Measurements from ENCODE around the gene PDE6H.

Gene PDE6H

DNA sequence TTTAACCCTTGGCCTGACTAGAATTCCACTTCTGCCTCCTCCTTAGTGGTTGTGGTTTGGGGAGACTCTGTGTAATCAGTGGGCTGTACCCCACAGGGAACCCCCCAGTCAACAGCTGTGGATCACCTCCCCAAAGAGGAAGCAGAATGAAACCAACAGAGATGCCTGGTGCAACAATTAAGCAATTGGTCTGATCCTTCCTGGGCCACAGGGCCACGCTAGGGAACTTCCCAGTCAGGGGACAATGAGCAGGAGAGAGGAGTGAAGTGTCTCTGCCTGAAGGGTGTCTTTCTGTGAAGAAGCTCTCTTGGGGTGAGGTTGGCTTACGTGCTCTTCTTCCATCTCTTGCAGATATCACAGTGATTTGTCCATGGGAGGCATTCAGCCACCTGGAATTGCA lies 8.2 kb downstream of the PDE6H start (continued):
- TF ChIP-seq, protein P1, sequence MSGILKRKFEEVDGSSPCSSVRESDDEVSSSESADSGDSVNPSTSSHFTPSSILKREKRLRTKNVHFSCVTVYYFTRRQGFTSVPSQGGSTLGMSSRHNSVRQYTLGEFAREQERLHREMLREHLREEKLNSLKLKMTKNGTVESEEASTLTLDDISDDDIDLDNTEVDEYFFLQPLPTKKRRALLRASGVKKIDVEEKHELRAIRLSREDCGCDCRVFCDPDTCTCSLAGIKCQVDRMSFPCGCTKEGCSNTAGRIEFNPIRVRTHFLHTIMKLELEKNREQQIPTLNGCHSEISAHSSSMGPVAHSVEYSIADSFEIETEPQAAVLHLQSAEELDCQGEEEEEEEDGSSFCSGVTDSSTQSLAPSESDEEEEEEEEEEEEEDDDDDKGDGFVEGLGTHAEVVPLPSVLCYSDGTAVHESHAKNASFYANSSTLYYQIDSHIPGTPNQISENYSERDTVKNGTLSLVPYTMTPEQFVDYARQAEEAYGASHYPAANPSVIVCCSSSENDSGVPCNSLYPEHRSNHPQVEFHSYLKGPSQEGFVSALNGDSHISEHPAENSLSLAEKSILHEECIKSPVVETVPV (CRISPR knock-in tag; IDR thresholded peaks at IDR 0.05) = no peak
- no peak for TF ChIP-seq ZFP30 (CRISPR knock-in tag; IDR thresholded peaks at IDR 0.05)

DNA sequence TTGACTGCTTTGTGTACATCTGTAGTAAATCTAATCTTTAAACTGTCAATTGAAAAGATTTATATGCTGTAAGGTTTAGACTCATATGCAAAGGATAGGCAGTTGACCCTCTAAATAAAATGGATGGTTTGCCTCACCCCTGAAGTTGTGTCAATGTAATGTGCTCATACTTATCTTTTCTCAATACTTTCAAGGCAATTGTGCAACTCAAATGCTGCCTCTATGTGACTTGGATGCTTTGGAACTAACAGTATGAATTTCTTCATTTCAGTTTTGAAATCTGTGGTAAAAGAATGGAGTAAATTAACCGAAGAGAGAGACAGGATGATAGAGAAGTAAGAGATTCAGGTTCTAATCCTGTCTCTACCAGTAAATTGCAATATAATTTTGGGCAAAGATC lies 9.7 kb downstream of the PDE6H start:
- TF ChIP-seq CSDC2 (CRISPR knock-in tag; IDR thresholded peaks at IDR 0.05) = no peak
- TF ChIP-seq, protein P2, sequence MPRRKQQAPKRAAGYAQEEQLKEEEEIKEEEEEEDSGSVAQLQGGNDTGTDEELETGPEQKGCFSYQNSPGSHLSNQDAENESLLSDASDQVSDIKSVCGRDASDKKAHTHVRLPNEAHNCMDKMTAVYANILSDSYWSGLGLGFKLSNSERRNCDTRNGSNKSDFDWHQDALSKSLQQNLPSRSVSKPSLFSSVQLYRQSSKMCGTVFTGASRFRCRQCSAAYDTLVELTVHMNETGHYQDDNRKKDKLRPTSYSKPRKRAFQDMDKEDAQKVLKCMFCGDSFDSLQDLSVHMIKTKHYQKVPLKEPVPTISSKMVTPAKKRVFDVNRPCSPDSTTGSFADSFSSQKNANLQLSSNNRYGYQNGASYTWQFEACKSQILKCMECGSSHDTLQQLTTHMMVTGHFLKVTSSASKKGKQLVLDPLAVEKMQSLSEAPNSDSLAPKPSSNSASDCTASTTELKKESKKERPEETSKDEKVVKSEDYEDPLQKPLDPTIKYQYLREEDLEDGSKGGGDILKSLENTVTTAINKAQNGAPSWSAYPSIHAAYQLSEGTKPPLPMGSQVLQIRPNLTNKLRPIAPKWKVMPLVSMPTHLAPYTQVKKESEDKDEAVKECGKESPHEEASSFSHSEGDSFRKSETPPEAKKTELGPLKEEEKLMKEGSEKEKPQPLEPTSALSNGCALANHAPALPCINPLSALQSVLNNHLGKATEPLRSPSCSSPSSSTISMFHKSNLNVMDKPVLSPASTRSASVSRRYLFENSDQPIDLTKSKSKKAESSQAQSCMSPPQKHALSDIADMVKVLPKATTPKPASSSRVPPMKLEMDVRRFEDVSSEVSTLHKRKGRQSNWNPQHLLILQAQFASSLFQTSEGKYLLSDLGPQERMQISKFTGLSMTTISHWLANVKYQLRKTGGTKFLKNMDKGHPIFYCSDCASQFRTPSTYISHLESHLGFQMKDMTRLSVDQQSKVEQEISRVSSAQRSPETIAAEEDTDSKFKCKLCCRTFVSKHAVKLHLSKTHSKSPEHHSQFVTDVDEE (CRISPR knock-in tag; IDR thresholded peaks at IDR 0.05) = no peak
- TF ChIP-seq ESRRG (CRISPR knock-in tag; IDR thresholded peaks at IDR 0.05) = no peak
- no peak for TF ChIP-seq ISL1 (CRISPR knock-in tag; IDR thresholded peaks at IDR 0.05)
- TF ChIP-seq GLIS3 (CRISPR knock-in tag; IDR thresholded peaks at IDR 0.05) = no peak
- no peak for TF ChIP-seq ARNTL (CRISPR knock-in tag; IDR thresholded peaks at IDR 0.05; ENCODE audit: borderline replicate concordance, low read depth)
- TF ChIP-seq OSR1 (CRISPR knock-in tag; IDR thresholded peaks at IDR 0.05) = no peak
- no peak for TF ChIP-seq SNAI2 (CRISPR knock-in tag; IDR thresholded peaks at IDR 0.05)
- no peak for TF ChIP-seq TOX (CRISPR knock-in tag; IDR thresholded peaks at IDR 0.05; ENCODE audit: borderline replicate concordance)
- TF ChIP-seq ZC3H10 (CRISPR knock-in tag; IDR thresholded peaks at IDR 0.05) = no peak
- TF ChIP-seq, protein P3, sequence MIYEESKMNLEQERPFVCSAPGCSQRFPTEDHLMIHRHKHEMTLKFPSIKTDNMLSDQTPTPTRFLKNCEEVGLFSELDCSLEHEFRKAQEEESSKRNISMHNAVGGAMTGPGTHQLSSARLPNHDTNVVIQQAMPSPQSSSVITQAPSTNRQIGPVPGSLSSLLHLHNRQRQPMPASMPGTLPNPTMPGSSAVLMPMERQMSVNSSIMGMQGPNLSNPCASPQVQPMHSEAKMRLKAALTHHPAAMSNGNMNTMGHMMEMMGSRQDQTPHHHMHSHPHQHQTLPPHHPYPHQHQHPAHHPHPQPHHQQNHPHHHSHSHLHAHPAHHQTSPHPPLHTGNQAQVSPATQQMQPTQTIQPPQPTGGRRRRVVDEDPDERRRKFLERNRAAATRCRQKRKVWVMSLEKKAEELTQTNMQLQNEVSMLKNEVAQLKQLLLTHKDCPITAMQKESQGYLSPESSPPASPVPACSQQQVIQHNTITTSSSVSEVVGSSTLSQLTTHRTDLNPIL (CRISPR knock-in tag; IDR thresholded peaks at IDR 0.05; ENCODE audit: low read depth) = no peak
- TF ChIP-seq BACH2 (CRISPR knock-in tag; IDR thresholded peaks at IDR 0.05; ENCODE audit: borderline replicate concordance) = no peak
- TF ChIP-seq ZNF8 (CRISPR knock-in tag; IDR thresholded peaks at IDR 0.05) = no peak
- no peak for TF ChIP-seq RARB (CRISPR knock-in tag; IDR thresholded peaks at IDR 0.05)
- TF ChIP-seq, protein P4, sequence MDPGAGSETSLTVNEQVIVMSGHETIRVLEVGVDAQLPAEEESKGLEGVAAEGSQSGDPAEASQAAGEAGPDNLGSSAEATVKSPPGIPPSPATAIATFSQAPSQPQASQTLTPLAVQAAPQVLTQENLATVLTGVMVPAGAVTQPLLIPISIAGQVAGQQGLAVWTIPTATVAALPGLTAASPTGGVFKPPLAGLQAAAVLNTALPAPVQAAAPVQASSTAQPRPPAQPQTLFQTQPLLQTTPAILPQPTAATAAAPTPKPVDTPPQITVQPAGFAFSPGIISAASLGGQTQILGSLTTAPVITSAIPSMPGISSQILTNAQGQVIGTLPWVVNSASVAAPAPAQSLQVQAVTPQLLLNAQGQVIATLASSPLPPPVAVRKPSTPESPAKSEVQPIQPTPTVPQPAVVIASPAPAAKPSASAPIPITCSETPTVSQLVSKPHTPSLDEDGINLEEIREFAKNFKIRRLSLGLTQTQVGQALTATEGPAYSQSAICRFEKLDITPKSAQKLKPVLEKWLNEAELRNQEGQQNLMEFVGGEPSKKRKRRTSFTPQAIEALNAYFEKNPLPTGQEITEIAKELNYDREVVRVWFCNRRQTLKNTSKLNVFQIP (CRISPR knock-in tag; IDR thresholded peaks at IDR 0.05; ENCODE audit: borderline replicate concordance, low read depth) = no peak
- no peak for TF ChIP-seq PPARA (CRISPR knock-in tag; IDR thresholded peaks at IDR 0.05; ENCODE audit: borderline replicate concordance)
- no peak for TF ChIP-seq TCF4 (CRISPR knock-in tag; IDR thresholded peaks at IDR 0.05; ENCODE audit: borderline replicate concordance)
- TF ChIP-seq ZFP3 (CRISPR knock-in tag; IDR thresholded peaks at IDR 0.05) = no peak
- TF ChIP-seq ZFP30 (CRISPR knock-in tag; IDR thresholded peaks at IDR 0.05) = no peak
- ATAC-seq = no peak

DNA sequence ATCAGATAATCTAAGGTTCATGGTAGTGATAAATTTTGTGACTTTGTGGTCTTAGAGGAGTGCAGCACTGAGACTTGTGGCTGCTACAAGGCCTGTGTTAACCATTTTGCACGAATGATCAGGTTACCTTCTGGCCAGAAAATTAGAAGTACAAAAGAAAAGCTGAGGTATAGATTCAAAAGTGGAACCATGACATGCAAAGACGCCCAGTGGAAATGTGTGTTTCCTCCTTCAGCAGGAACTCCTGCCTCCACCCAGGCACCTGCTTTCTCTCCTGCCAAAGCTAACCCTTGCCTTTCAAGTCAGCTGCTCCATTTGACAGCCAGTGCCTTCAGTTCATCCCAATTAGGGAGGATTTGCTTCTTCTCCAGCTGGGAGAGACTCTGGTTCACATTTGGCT lies 10.1 kb downstream of the PDE6H start:
- ATAC-seq = no peak
- TF ChIP-seq ZC3H10 (CRISPR knock-in tag; IDR thresholded peaks at IDR 0.05) (no peak), TCF4 (CRISPR knock-in tag; IDR thresholded peaks at IDR 0.05; ENCODE audit: borderline replicate concordance) (no peak), PPARA (CRISPR knock-in tag; IDR thresholded peaks at IDR 0.05; ENCODE audit: borderline replicate concordance) (no peak), SNAI2 (CRISPR knock-in tag; IDR thresholded peaks at IDR 0.05) (no peak), ISL1 (CRISPR knock-in tag; IDR thresholded peaks at IDR 0.05) (no peak), CSDC2 (CRISPR knock-in tag; IDR thresholded peaks at IDR 0.05) (no peak), ZFP30 (CRISPR knock-in tag; IDR thresholded peaks at IDR 0.05) (no peak), ZNF8 (CRISPR knock-in tag; IDR thresholded peaks at IDR 0.05) (no peak), ZNF70 (CRISPR knock-in tag; IDR thresholded peaks at IDR 0.05) (no peak), ZNF565 (CRISPR knock-in tag; conservative IDR thresholded peaks at IDR 0.05; ENCODE audit: low read depth) (no peak)
- TF ChIP-seq, protein P3 (CRISPR knock-in tag; IDR thresholded peaks at IDR 0.05; ENCODE audit: low read depth) = no peak
- TF ChIP-seq, protein P2 (CRISPR knock-in tag; IDR thresholded peaks at IDR 0.05) = no peak
- TF ChIP-seq, protein P5, sequence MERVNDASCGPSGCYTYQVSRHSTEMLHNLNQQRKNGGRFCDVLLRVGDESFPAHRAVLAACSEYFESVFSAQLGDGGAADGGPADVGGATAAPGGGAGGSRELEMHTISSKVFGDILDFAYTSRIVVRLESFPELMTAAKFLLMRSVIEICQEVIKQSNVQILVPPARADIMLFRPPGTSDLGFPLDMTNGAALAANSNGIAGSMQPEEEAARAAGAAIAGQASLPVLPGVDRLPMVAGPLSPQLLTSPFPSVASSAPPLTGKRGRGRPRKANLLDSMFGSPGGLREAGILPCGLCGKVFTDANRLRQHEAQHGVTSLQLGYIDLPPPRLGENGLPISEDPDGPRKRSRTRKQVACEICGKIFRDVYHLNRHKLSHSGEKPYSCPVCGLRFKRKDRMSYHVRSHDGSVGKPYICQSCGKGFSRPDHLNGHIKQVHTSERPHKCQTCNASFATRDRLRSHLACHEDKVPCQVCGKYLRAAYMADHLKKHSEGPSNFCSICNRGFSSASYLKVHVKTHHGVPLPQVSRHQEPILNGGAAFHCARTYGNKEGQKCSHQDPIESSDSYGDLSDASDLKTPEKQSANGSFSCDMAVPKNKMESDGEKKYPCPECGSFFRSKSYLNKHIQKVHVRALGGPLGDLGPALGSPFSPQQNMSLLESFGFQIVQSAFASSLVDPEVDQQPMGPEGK (CRISPR knock-in tag; IDR thresholded peaks at IDR 0.05; ENCODE audit: borderline replicate concordance) = no peak
